ENCODE data around the gene FA2H. TPM values are rescaled to one million over a fixed set of nuclear protein-coding genes. Genes with fewer than 3 reads are reported as not detected.

FA2H gene
- total RNA-seq, 2 experiments from 2014 or later: not detected

DNA sequence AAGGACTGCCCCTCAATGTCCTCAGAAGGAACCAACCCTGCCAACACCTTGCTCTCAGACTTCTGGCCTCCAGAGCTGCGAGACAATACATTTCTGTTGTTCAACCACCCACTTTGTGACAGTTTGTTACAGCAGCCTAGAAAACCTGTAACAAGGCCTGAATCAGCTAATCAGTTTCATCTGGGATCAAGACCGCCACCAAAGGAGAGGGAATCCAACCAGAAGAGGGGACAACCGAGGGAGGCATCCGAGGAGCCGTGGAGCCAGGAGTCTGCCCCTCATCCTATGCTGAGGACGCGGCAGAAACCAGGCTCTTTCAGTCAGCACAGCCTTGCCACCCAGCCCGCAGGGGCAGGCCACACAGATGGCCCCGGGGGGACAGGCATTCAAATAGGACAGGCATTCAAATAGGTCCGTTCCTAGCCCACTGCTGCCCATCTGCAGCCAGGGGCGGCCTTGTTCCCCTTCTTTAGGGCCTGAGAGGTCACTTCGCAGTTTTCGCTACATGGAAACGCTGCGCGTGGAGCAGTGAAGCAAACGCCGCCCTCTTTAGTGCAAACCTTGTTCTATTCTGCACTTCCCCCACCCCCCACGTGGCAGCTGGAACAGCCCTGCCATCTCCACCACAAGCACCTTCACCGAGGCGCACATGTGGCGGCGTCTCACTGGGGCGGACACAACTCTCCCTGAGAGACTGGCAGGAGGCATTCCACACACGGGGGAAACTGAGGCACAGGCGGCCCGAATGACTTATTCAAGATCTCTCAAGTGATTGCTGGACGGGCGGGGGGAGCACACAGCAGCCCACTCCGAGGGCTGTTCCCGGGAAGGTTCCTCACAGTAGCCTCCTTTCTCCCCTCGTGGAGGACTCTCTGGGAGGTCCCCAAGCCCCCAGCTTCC is 26.7 kb downstream of the FA2H start:
- POLR2A ChIA-PET: interaction anchor here (0.6 kb wide), 1 partner anchor 127 kb away, joined by 3 read pairs; no protein-coding TSS in a partner anchor
- CTCF ChIA-PET: no interaction called here

DNA sequence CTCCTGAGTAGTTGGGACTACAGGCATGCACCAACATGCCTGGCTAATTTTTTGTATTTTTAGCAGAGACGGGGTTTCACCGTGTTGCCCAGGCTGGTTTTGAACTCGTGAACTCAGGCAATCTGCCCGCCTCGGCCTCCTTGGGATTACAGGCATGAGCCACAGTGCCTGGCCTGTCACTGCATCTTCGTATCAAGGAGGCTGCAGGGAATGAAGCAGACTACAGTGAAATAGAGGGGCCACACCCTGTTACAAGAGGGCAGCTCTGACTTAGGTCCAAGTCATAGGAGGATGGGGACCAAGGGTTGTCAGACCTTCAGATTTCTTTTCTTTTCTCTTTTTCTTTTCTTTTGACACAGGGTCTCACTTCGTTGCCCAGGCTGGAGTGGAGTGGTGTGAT is 28.7 kb downstream of the FA2H start:
- CTCF ChIA-PET: no interaction called here
- POLR2A ChIA-PET: no interaction called here

DNA sequence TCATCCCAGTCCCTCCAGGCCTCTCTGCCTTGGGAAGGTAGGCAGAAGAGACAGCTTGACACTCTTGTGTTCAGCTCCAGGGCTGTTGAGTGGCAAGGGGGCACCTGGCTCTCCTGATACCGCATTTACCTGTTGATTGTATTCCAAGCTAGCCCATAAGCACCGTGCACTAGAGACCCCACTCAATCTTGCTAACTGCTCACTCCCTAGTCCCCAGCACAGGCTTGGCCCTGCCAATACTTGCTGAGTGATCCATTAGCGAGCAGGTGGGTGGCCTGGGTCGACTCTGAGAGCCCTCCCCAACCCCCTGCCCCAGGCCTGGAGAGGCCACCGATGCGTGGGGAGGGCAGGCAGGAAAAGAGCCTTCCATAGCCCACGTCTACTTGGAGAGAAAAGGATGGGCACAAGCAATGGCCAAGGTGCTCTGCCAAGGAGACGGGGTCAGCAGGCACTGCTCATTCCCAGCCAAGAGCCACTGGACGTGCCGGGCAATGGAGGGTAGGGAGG is 29.5 kb downstream of the FA2H start:
- ChIA-PET POLR2A (no interaction called here), CTCF (no interaction called here)

DNA sequence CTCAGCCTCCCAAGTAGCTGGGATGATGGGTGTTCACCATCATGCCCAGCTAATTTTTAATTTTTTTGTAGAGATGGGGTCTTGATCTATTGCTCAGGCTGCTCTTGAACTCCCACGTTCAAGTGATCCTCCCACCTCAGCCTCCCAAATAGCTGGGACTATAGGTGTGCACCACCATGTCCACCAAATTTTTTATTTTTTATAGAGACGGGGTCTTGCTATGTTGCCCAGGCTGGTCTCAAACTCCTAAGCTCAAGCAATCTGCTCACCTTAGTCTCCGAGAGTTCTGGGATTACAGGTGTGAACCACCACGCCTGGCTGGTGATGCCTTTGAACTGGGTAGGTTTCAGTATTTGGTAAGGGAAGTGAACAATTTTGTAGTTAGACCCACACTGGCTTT is 30.1 kb downstream of the FA2H start:
- CTCF ChIA-PET: no interaction called here
- POLR2A ChIA-PET: no interaction called here

DNA sequence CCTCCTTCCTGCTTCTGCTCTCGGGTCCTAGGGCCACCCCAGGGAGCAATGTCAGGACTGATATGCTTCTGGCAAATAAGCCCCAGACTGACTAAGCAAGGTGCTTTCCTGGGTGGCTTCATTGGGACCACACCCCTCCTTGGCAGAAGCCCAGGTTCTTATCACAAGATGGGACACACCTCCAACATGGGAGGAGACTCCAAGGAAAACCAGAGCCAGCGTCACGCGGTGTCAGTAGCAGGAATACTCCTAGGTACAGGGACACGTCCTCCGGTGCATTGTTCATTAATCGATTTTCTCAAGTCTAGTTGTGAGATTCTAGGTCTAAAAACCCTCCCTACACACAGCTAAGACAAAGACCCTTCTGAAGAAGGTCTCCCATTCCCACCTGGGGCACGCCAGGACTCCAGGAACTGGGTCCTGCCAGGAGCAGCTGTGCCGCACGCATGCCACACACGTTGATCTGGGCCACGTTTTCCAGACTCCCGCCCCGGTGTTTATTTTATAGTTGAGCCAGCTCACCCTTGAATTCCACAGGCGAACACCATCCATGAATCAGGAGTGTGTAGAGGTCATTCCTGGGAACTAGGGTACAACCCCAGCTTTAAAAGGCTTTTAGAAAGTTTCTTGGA is 30.8 kb downstream of the FA2H start:
- ChIA-PET POLR2A (no interaction called here), CTCF (no interaction called here)

DNA sequence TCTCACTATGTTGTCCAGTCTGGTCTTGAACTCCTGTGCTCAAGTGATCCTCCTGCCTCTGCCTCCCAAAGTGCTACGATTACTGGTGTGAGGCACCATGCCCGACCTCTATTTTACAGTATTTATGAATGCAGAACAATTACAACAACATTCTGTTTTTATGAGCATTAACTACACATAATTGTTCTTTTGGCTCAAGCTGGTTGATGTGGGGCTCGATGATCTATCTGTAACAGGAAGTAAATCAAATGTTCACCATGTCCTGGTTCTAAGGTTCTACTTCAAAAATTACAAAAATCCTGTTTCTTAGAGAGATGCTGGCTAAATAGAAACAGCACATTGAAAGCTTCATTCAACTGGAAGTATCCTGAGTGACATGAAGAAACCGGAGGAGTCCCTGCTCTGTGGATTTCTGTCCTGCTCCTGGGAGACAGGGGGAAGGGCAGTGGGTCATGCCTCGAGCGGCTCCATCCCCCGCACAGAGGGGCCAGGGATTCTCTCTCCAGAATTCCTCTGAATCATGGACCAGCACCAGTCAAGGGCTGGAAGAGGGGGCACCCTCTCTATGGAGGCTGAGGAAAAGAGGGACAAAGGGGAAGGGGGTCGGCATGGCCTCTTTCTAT is 31.5 kb downstream of the FA2H start:
- POLR2A ChIA-PET: no interaction called here

DNA sequence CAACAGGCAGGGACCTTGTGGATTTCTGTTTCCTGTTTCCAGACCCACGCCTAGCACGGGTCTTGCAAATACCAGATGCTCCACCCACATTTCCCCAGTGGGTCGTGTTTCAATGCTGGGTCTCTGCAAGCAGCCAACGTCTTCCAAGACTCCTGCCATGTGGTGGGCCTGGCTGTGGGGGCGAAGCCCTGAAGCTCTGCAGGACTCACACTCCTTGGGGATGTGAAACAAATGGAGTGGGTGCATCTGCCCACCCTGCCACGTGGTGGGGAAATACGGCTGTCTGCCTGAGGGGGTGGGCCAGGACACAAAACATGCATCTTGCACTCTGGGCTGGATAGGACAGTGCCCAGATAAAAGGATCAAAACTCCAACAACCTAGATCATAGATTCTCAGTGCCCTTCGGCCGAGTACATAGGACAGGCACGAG is 32.6 kb downstream of the FA2H start:
- ChIA-PET CTCF (no interaction called here), POLR2A (no interaction called here)

More for the DNA sequence above, 31.5 kb downstream of the FA2H start:
- CTCF ChIA-PET: no interaction called here

DNA sequence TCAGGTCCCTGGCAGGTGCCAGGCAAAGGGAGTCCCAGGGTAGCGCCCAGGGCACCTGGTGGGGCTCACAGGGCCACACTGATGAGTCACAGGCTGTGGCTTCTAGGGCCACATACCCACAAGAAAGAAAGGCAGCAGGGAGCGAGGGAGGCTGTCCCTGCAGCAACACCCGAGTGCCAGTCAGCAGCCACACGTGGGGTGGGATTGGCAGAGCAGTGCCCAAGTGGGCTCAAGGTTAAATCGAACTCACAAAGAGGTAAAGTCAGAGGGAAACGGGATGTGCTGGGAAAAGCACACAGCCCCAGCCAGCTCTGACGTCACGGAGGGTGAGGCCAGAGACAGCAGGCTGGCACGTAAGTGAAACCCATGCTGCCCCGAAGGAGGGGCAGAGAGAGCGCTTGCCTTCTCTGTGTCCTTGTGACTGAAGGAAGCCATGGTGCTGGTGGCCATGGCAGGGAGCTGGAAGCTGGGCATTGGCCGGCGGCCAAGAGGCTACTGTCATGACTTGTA is 33.8 kb downstream of the FA2H start:
- ChIA-PET POLR2A (no interaction called here), CTCF (no interaction called here)

DNA sequence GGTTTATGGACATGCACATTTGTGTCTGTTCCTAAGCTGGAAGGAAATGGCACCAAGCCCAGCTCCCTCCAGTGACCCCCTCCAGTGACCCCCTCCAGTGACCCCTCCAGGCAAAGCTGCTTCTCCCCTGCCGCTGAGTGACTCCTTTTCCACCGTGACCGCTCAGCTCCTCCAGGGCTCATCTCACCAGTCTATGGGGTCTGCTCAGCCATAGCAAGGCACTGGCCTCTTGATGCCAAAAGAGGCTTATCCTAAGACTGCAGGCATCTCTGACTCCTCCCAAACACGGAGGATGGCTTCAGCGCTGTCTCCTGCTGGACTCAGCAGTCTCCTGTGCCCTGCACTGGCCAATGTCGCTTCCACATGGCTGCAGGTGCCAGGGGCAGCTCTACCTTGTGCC is 35.3 kb downstream of the FA2H start:
- CTCF ChIA-PET: no interaction called here

DNA sequence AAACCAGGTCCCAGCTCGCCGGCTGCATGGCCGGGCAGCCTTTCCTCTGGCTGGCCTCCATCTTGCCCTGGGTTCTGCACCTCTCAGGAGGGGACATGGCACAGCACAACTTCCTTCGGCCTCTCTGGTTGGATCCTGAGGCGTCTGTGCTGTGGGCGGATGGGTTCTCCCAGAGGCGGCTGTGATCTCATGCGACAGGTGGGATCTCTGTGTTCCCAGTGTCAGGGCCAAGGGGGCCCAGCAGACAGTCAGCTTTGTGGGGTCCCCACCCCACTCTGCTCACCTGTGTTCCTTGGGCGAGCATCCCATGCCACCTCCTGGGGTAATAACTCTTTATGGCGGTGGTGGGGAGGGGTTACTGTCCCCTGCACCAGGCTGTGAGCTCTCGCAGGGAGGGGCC is 35.8 kb downstream of the FA2H start:
- CTCF ChIA-PET: no interaction called here
- POLR2A ChIA-PET: no interaction called here

More for the DNA sequence above, 35.3 kb downstream of the FA2H start:
- POLR2A ChIA-PET: no interaction called here

DNA sequence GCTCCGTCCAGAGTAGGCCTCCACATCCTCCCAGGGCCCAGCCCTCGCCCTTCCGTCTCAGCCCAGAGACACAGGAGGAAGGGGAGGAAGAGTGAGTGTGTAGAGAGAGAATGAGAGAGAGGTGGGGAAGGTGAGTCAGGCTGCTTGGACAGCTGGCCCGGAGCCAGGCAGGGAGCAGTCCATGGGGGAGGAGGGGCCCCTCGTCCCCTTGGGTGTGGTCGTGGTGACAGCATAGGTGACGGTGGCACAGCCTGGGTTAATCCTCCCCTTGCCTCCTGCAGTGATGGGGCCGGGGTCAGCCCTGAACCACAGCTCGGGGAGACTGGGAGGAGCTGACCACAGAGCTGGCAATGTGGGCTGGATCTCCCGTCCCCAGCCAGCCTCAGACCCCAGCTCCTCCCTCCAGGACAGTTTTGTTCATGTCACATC is 36.5 kb downstream of the FA2H start:
- ChIA-PET POLR2A (no interaction called here), CTCF (no interaction called here)

DNA sequence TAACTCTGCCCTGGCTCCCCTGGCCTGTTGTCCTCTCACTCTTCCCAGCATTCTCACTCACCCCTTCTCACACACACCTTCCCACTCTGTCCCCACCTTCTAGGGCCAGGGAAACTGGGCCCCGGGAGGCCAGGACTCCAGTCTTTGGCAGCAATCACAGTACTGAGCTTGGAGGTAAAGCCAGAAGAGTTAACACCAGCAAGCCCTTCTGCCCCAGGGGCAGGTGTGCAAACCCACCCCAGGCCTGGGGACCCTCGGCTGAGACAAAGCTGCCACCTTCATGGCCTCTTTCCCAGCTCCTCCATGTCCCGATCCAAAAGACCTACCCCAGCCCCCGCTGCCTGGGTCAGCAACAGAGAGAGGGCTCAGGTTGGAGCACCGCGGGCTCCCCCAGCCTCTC is 37.1 kb downstream of the FA2H start:
- CTCF ChIA-PET: no interaction called here

DNA sequence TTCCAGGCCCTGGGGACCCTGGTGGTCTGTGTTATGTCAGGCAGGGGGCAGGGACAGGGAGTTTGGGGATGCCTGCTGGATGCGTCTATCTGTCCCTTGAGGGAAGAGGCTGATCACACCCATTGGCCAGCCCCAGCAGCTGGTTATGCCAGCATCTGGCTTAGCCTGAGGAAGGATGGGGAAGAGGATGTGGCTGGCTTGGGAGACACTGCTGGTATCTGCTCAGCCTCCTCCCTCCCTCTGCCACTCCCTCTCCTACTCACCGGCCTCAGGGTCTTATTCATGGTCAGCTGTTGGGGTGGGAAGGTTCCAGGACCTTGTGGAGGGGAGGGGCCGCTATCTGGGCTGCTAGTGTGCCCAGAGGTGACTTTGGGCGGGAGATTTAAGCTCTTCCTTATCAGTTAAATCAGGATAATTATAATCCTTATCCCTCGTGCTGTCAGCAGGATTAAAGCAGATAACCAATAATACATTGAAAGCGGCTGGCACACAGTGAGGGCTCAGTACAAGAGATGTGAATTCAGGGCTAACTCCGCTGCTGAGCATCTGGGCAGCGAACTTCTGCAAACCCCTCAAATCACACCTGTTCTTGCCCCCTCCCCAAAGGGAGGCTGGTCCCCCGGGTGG is 38.0 kb downstream of the FA2H start:
- ChIA-PET CTCF (no interaction called here), POLR2A (no interaction called here)

More for the DNA sequence above, 37.1 kb downstream of the FA2H start:
- POLR2A ChIA-PET: no interaction called here

DNA sequence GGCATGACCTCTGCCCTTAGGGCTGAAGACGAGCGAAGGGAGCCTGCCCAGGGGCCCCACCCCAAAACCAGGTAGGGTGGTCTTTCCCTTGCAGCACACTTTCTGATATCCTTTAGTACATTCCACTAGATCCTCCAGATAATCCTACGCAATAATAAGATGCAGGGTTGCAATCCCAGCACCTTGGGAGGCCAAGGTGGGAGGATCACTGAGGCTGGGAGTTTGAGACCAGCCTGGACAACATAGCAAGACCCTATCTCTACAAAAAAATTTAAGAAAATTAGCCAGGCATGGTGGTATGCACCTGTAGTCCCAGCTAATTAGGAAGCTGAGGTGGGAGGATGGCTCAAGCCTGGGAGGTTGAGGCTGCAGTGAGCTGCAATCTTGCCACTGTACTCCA is 39.1 kb downstream of the FA2H start:
- POLR2A ChIA-PET: no interaction called here

DNA sequence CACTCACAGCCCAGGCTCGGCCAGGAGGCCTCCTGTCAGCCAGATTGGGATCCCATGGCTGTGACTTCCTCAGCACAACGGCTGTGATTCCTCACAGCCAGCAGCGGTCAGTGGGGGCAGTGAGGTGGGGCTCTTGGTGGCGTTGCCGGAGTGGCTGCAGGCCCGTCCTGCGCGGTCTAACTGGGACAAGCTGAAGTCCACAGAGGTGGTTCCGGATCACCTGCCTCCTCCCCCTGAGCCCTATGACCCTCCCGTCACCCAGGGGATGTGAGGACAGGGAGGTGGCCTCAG is 39.5 kb downstream of the FA2H start:
- POLR2A ChIA-PET: no interaction called here
- CTCF ChIA-PET: no interaction called here

More for the DNA sequence above, 39.1 kb downstream of the FA2H start:
- CTCF ChIA-PET: no interaction called here

DNA sequence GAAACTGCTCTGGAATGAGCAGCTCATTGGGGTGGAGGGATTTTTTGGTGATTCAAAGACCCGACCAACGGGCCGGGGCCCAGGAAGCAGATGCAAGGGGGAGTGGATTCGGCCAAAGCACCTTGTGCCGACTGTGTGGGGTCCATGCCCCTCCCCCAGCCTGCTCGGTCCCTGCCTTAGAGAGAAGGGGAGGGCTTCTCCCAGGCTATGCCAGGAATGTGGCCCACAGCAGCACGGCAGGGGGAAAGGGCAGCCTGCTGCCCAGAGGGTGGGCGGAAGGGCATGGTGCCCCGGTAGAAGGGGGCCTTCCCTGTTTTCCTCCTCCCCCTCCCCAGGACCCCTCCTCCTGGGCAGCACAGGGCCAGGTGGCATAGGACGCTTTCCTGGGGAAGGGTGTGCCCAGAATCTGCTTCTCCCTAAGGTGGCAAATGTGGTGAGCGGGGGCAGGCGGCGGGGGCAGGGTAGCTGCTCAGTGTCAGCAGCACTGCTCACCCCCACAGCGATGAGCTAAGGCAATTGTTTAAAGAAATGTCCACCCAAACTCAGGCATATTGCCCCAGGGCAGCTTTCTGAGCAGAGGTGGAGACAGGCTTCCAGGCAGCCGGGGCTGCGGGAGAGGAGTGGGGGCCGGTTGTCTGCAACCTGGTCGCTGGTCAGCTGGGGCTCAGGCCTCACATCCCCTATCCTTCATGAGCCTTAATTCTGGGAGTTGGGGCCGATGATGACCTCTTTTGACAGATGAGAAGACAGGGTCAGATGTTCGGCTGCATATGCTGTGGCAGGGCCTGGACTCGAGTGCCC is 40.1 kb downstream of the FA2H start:
- ChIA-PET CTCF (no interaction called here), POLR2A (no interaction called here)

DNA sequence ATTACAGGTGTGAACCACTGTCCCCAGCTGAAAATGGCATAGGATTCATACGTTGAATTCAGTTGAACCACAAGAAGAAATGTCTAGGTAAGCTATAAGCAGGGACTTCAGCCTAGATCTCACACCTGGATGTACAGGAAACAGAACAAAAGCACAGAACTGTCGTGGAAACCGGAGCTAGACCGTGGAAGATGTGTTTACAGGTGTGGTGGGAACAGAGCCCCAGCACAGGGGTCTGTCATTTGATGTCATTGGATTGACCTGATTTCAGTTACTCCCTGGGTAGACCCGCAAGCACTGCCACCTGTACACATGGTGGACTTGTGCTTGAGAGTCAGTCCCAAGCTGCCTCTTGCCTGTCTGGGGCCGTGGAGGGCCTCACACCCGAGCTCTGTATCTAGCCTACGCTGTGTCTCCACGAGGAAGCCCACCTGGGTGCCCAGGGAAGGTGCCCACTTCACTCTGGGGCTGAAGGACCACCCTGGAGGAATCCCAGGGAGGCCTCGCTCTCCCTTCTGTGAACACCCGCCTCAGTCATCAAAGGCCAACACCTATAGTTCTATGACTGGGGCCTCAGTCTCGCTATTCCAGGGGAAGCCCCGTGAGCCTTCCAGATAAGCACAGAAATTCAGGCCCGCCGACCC is 41.8 kb downstream of the FA2H start:
- POLR2A ChIA-PET: no interaction called here
- CTCF ChIA-PET: interaction anchor here (1.0 kb wide), 1 partner anchor 129 kb away, joined by 6 read pairs; no protein-coding TSS in a partner anchor

DNA sequence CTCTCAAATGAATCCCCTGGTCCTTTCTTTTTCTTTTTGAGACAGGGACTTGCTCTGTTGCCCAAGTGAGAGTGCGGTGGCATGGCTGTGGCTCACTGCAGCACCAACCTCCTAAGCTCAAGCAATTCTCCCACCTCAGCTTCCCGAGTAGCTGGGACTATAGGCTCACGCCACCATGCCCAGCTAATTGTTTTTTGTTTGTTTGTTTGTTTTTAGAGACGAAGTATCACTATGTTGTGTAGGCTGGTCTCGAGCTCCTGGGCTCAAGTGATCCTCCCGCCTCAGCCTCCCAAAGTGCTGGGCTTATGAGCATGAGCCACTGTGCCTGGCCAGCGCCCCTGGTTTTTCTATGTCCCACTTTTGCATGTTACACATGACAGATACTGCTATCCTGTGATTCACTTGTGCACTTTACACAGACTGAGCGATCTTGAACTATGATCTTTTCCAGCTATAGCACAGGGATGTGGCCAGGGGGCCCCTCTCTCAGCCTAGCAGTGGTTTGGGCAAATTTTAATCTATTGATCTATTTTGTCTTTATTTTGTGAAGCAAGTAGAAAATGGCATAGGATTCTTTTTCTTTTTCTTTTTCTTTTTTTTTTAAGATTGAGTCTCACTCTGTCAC is 42.7 kb downstream of the FA2H start:
- POLR2A ChIA-PET: no interaction called here
- CTCF ChIA-PET: interaction anchor here (0.5 to 1.0 kb wide), 2 partner anchors 17 to 130 kb away, joined by 3 to 6 read pairs; no protein-coding TSS in a partner anchor

All from activated CD8-positive, alpha-beta memory T cell treated with anti-CD3 and anti-CD28 coated beads for 36 hours (primary cell).